Measurements from ENCODE around the gene ATP5IF1.

Gene ATP5IF1

DNA sequence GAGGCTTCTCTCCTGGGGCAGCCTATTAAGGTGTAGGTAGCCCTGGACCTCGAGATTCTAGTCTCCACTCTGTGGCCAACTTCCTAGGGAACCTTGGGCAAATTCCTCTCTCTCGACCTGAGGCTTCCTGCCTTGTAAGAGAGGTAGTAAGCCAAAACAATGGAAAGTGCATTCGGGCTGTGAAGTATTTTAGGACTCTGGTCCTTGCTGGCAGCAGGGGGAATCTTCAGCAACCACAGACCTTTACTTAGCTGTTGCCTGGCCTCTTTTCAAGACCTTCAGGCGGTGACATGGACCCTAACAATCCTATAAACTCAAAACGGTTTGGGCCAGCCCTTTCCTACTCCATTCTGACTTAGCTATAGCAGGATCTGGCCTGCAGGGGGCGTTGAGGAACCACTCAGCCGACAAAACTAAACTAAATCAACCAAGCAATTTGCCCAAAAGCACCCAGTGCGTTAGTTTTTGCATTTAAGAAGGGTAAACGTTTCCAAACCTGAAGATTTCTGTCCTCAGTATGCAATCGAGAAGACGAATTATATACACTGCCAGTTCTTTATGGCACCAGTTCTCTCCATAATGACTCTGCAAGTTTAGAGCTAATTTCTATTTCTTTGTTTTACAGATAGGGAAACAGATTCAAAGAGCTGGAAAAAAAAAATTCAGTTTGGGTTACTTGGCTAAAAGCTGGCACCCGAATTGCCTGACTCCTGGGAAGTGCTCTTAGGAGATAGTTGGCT lies 12.5 kb downstream of the ATP5IF1 start:
- TF ChIP-seq, protein P1, sequence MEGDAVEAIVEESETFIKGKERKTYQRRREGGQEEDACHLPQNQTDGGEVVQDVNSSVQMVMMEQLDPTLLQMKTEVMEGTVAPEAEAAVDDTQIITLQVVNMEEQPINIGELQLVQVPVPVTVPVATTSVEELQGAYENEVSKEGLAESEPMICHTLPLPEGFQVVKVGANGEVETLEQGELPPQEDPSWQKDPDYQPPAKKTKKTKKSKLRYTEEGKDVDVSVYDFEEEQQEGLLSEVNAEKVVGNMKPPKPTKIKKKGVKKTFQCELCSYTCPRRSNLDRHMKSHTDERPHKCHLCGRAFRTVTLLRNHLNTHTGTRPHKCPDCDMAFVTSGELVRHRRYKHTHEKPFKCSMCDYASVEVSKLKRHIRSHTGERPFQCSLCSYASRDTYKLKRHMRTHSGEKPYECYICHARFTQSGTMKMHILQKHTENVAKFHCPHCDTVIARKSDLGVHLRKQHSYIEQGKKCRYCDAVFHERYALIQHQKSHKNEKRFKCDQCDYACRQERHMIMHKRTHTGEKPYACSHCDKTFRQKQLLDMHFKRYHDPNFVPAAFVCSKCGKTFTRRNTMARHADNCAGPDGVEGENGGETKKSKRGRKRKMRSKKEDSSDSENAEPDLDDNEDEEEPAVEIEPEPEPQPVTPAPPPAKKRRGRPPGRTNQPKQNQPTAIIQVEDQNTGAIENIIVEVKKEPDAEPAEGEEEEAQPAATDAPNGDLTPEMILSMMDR (IDR thresholded peaks at IDR 0.05; ENCODE audit: poor library complexity, severe bottlenecking): peak; percentile 95
- ATAC-seq (ENCODE audit: low read depth) (peak; percentile 30), DNase-seq (ENCODE audit: low spot score) (no peak)
- Histone ChIP-seq H3K27me3 (ENCODE audit: insufficient read depth, poor library complexity, severe bottlenecking) (no peaks in the 10 kb centered on the region), H3K4me1 (ENCODE audit: insufficient read depth, poor library complexity, severe bottlenecking) (peaks cover 37% of the 10 kb centered on the region), H3K27ac (ENCODE audit: poor library complexity, severe bottlenecking) (peak overlapping the region; percentile 86), H3K36me3 (ENCODE audit: low read depth) (no peaks in the 10 kb centered on the region), H3K9me3 (ENCODE audit: severe bottlenecking) (no peaks in the 10 kb centered on the region), H3K4me3 (ENCODE audit: severe bottlenecking) (no peak overlapping the region)

DNA sequence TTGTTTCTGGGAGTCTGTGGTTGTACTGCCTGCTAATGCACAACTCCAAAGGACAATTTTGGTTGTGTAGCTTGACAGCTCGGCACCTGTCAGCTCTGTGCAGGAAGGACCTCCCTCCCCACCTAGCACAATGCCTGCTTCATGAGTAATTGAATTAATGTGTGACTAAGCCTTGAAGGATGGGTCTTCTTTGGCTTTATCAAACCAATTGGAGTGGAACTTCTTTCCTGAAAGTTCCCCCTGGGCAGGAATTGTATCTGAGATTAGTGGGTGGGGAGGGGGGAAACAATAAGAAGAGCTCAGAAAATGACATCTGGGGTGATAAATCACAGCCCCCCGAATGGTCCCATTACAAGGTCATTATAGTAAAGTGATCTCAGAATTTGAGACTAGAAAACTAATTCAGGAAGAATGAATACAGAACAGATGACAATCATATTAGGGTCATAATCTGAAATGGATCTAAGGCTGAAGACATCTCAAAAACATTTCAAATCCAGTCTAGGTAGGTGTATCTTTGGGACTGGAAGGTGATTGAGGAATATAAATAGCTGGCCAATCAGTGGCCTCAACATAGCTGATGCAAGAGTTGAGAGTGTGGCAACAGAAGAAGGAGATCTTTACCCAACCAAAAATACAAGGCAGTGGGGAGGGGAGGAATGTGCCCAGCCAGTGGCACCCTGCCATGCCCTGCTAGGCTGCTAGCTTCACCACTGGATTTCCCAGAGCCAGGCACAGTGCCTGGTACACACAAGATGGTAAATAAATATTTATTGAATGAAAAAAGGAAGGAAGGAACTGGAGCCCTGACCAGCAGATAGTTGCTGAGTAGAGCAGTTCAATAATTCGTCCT lies 13.3 kb downstream of the ATP5IF1 start:
- no peak overlapping the region for H3K4me3 ChIP-seq (ENCODE audit: severe bottlenecking)
- DNase-seq (ENCODE audit: low spot score): no peak

DNA sequence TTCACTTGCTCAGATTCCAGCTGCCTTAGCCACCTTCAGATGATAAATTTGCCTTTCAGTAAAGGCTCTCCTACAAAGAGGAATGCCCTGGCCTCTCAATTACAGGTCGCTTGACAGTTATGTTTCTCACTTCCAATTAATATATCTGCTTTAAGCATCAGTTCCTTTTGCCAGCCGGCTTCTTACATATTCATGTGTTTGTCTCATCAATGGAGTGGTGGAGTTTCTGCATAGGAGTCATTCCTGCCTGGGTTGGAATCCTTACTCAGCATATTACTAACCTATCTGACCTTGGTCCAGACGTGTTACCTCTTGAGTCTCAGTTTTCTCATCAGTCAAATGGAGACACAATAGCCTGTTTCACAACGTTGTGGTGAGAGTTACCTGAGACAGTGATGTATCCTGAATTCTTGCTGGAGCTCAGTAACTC lies 14.0 kb downstream of the ATP5IF1 start:
- TF ChIP-seq, protein P1 (IDR thresholded peaks at IDR 0.05; ENCODE audit: poor library complexity, severe bottlenecking): no peak

More for the DNA sequence above, 13.3 kb downstream of the ATP5IF1 start:
- Histone ChIP-seq H3K4me1 (ENCODE audit: insufficient read depth, poor library complexity, severe bottlenecking) (peaks cover 34% of the 10 kb centered on the region), H3K27me3 (ENCODE audit: insufficient read depth, poor library complexity, severe bottlenecking) (no peaks in the 10 kb centered on the region), H3K9me3 (ENCODE audit: severe bottlenecking) (no peaks in the 10 kb centered on the region), H3K27ac (ENCODE audit: poor library complexity, severe bottlenecking) (peak overlapping the region; percentile 86), H3K36me3 (ENCODE audit: low read depth) (no peaks in the 10 kb centered on the region)
- peak; percentile 74 for ATAC-seq (ENCODE audit: low read depth)
- TF ChIP-seq, protein P1 (IDR thresholded peaks at IDR 0.05; ENCODE audit: poor library complexity, severe bottlenecking): no peak

DNA sequence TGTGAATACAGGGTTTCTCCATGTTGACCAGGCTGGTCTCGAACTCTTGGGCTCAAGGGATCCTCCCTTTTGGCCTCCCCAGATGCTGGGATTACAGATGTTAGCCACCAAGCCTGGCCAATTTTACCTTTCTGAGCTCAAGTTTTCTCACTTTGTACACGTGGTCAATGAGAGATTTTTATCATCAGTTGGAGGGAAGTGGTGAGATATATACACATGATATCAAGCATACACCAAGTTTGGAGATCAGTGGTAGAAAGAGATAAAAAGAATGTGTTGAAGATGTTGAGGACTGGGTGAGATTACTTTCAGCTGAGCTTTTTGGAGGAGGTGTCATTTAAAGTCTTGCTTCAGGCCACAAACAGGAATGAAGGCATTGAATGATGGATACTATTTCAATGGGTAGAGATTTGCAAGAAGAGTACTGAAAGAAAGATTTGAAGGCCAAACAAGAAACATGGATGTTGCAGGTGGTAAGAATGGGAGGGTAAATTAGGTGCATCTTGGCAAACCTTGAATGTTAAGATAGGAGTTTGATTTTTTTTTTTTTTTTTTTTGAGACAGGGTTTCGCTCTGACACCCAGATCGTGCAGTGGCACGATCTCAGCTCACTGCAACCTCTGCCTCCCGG lies 20.4 kb downstream of the ATP5IF1 start:
- no peak overlapping the region for H3K27ac ChIP-seq (ENCODE audit: poor library complexity, severe bottlenecking)
- no peaks in the 10 kb centered on the region for H3K9me3 ChIP-seq (ENCODE audit: severe bottlenecking)
- TF ChIP-seq, protein P1 (IDR thresholded peaks at IDR 0.05; ENCODE audit: poor library complexity, severe bottlenecking): no peak
- DNase-seq (ENCODE audit: low spot score) (no peak), ATAC-seq (ENCODE audit: low read depth) (no peak)
- H3K36me3 ChIP-seq (ENCODE audit: low read depth): peaks cover 7% of the 10 kb centered on the region
- H3K27me3 ChIP-seq (ENCODE audit: insufficient read depth, poor library complexity, severe bottlenecking): no peaks in the 10 kb centered on the region
- H3K4me1 ChIP-seq (ENCODE audit: insufficient read depth, poor library complexity, severe bottlenecking): peaks cover 13% of the 10 kb centered on the region
- H3K4me3 ChIP-seq (ENCODE audit: severe bottlenecking): no peak overlapping the region

More for the DNA sequence above, 14.0 kb downstream of the ATP5IF1 start:
- ATAC-seq (ENCODE audit: low read depth): no peak
- Histone ChIP-seq H3K27me3 (ENCODE audit: insufficient read depth, poor library complexity, severe bottlenecking) (no peaks in the 10 kb centered on the region), H3K4me1 (ENCODE audit: insufficient read depth, poor library complexity, severe bottlenecking) (peaks cover 34% of the 10 kb centered on the region), H3K4me3 (ENCODE audit: severe bottlenecking) (no peak overlapping the region), H3K27ac (ENCODE audit: poor library complexity, severe bottlenecking) (peak overlapping the region; percentile 86), H3K36me3 (ENCODE audit: low read depth) (no peaks in the 10 kb centered on the region), H3K9me3 (ENCODE audit: severe bottlenecking) (no peaks in the 10 kb centered on the region)
- no peak for DNase-seq (ENCODE audit: low spot score)
